Stimulated activated CD4-positive, alpha-beta T cell treated with anti-CD3 and anti-CD28 coated beads, Interleukin-12 subunit alpha, Interleukin-12 subunit beta, amount 100 ng/mL, for 48 hours (primary cell): ENCODE results near the gene MAP7D1.
"Not testable (repeated sequence)": the region's sequence is repeated elsewhere in the genome, so short reads cannot be mapped to it uniquely, and the experiment has no call there.

Experiments used
- DNase-seq, 3 donors: peaks; one replicate each; pipeline ENCODE4 v3.0.0-alpha.2; 2020; ENCODE audit warnings: low read depth in 2 of 3, low spot score in 1 of 3

Gene MAP7D1

DNA sequence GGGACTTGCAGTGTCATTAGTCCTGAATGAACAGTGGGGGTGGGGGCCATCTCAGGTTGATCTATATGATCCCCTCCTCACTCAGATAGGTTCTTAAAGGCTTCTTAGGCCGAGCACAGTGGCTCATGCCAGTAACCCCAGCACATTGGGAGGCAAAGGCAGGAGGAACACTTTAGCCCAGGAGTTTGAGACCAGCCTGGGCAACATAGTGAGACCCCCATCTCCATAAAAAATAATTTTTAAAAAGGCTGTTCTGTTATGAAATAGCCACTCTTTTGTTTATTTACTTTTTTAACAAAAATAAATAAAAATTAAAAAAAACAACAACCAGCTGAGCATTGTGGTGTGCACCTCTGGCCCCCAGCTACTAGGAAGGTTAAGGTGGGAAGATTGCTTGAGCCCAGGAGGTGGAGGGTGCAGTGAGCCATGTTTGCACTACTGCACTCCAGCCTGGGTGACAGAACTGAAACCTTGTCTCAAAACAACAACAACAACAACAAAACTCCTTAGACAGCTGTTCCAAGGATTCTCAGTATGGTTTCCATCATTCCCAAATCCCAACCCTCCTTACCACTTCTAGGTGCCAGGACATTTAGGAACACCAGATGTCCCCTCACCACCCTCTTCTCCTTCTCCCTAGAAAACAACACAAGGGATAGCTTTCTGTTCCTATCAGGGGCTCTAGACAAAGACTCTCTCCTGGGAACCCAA is 4.7 kb upstream of the MAP7D1 start:
- DNase-seq: no peak

DNA sequence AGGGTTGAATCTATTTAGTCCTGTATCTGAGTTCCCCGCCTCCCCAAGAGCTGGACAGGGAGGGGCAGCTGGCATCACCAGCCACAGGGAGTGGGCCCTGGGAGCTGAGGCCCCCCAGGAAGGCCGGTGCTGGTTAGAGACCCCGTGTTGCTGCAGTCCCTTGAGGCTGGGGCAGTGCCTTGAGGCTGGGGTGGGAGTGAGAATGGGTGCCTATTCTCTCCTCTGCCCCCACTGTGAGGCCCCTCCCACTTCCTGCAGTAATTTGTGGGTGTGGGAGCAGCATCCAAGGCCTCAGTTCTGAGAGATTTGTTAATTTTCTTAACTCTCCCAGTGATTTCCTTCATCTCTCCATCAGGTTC is 4.1 kb upstream of the MAP7D1 start:
- DNase-seq: no peak

DNA sequence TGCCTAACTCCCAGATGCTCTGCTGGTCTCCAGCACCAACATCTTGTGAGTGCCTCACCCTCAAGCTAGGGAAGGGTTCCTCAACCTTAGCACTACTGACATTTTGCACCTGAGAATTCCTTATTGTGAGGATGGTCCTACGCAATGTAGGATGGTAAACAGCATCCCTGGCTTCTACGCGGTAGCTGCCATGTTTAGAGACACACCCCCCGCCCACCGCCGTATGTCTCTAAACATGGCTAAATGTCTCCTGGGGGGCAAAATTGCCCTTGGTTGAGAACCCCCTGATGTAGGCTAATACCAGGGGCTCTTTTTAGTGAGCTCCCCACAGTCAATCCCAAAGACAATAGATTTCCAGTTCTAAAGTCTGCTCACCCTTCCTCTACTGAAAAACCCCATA is 2.5 kb upstream of the MAP7D1 start:
- DNase-seq: no peak

DNA sequence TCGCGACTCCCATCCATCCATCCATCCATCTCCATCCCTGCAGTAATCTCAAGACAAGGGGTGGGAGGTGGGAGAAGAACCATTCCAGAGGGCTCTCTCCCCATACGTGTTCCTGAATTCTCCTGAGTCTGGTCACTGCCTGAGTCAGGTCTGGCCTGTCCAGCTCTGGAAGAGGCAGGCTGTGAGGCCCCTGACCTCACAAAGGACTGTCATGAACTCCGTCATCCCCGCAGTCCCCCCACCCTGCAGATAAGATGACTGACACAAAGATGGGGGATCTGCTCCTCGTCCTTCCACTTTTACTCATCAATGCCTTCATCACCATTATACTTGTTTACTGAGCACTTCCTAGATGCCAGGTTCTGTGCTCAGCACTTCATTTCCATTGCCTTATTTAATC is 1.6 kb upstream of the MAP7D1 start:
- no peak for DNase-seq

DNA sequence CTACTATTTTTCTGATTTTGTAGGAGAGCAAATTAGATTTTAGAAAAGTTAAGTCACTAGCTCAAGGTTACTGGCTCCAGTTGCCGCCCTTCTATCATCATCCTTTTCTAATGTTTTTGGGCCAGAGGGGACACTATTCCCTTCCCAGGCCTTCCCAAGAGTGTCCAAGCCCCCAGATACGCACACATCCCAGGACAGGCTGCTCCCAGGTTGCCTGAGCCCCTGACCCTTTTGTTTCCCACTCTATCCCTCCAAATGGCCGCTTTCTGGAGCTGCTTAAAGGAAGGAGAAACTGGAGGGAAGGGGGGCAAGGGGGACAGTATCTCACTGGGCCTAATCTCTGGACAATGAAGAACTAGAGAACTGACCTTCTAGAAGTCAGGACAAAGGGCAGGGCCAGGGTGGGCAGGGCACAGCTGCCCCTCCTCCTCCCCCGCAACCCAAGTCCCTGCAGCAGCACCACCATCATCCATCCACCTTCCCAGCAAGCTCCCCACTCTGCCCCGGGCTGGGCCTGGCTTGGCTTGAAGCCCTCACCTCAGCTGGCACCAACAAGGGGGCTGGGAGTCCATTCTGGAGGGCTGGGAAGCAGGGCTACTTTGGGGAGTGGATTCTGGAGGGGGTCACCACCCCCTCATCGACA is 1.1 kb upstream of the MAP7D1 start:
- DNase-seq: no peak

DNA sequence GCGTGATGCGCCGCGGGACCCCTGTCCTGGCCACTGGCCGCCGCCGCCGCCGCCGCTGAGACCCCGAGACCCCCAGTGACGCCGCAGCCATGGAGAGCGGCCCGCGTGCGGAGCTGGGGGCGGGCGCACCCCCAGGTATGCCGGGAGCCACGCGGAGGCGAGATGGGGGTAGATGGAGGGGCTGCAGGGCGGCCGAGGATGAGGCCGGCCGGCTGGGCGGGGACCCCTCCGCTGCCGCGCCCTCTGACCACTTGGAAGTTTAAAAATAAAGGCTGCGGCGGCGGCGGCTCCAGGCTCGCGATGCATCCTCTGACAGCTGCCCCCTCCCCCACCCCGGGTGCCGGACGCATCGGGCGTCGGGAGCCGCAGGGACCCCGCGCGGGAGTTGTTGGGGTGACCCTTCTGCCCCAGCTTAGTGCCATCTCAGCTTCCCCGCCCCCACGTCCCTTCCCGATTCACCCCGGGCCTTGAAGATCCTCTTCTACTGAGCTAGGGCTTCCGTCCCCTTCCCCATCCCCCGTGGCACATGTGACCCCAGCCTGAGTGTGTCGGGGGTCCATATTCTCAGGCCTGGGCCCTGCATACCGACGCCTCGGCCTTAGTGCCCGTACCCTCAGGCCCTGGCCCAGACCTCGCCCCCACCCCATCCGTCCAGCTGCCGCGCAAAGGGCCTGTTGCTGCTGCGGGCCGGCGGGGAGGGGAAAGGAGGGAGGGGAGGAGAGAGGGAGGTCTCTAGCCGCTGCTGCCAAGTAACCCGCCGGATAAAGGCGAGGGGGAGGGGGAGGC is 562 bp downstream of the MAP7D1 start:
- DNase-seq: peak in 1 of 3 donors; percentile 64

DNA sequence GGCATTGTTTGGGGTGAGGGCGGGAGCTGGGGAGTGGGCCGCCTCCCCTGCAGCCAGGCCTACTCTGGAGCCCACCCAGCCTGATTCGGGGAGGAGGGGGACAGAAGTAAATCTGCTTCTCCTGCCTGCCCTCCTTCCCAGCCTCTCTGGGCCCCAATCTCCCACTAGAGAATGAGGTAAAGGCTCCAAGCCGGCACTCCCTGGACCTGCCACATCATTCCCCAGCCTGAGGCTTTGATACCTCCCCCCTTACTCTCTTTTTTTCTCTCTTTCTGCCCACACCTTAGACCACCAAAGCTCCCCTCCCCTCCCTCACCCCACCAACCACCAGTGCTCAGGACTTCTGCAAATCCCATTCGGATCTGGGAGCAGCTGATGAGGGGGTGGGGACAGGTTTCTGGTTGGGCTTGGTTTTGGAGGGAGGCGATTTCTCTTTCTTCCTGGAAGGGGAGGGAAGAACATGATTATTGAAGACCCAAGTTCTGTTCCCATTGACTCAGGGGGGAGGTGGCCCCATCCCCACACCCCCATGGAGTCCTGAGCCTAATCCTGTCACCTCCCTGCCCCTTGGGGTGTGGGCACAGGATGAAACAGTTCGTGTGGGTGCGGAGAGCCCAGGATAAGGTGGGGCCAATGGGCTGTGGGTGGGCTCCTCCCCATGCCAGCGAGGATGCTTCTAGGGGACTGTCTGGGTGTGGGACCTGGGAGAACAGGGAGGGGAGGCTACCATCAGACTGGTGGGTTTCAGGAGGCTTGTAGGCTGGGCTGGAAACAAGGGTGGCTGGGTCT is 1.3 kb downstream of the MAP7D1 start:
- DNase-seq: no peak

DNA sequence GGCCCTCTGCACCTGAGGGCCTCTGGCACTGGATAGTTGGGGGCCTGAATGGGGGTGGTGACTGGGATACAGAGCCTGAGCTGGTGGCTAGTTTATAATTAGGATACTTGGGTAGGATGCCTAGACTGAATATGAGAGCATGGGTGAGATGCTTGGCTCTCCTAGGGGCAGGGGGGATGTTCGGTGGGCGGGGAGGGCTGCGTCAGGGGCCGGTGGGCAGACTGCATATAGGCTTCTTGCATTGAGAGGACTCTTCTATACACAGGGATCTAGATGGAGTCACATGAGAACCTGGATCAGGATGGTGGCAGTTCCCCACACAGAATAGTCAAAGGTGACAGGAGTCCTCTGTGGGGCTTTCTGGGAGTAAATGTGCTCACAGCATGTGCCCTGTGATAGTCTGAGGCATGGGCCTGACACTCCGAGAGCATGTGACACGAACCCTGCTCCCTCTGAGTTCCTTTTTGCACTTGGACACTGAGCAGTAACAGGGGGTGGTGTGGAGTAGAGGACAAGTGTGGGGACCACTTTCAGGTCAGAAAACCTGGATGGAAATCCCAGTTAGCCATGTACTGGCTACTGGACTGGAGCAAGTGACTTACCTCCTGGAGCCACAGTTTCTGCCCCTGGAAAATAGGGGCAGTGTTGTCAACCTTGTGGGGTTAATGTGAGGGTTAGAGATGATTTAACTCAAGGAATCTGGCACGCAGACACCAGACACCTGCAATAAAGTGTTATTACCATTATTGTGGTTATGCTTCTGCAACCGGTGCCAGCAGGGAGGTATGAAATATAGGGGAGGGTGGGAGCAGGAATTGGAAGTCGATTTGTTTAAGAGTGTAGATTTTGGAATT is 2.2 kb downstream of the MAP7D1 start:
- no peak for DNase-seq

DNA sequence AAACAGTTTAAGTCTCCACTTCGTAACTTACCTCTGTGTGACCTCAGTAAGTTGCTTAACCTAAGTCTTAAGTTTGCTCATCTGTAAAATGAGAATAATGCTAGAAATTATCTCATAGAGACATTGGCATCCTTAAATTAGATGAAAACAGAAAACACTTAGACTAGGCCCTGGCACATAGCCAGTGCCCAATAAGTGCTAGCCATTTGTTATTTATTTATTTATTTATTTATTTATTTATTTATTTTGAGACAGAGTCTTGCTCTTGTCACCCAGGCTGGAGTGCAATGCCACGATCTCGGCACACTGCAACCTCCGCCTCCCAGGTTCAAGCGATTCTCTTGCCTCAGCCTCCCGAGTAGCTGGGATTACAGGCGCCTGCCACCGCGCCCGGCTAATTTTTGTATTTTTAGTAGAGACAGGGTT is 2.9 kb downstream of the MAP7D1 start:
- DNase-seq: not testable (repeated sequence)

DNA sequence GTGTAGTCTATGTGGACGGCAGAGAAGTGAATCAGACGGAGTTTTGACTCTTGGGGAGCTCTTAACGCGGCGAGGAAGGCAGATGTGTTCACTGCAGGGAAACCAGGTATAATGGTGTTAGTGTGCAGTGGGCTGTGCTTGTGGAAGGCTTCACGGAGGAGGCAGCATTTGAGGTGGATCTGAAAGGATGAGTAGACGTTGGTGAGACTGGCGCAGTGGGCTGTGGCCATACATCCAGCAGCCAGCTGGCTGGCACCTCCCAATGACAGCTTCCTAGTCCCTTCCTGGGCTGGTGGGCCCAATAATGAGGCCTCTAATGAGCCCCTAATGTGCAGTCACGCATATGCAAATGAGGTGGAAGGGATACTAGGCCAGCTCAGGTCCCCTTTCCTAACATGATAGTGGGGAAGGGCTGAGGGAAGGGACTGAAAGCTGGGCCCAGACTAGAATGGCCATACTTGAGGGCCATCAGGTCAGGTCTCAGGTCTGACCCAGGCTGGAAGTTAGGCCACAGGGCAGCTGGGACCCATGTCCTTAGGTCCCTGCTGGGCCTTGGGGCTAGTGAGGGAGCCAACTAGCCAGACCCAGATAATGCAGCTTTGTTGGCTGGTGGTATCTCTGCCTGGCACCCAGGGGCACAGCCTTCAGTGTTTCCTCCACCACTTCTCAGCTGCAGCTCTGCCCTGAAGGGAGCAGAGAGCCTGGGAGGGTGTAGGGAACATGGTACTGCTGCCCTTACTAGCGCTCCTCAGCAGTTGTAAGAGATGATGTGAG is 3.8 kb downstream of the MAP7D1 start:
- no peak for DNase-seq

DNA sequence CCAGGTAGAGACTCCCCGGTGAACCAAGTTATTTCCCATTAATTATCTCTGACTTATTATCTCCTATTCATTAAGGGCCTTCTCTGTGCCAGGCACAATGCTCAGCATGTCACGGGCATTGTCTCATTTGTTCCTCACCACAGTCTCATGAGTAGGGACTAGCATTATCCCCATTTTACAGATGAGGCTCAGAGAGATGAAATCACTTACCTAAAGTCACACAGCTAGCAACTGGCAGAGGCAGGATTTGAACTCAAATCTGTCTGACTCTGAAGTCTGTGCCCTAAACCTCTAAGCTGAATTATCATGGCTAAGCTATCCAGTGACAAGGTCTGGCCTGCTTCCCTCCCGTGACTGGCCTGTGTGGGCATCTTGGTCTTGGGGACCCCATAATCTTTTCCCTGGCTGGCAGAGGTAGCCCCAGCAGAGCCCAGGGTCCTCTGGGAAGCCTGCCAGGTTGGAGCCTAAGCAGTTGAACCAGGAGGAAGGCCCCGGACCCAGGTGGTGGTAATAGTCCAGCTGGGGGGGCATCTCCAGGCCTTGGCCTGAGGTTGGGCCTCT is 4.5 kb downstream of the MAP7D1 start:
- DNase-seq: no peak

DNA sequence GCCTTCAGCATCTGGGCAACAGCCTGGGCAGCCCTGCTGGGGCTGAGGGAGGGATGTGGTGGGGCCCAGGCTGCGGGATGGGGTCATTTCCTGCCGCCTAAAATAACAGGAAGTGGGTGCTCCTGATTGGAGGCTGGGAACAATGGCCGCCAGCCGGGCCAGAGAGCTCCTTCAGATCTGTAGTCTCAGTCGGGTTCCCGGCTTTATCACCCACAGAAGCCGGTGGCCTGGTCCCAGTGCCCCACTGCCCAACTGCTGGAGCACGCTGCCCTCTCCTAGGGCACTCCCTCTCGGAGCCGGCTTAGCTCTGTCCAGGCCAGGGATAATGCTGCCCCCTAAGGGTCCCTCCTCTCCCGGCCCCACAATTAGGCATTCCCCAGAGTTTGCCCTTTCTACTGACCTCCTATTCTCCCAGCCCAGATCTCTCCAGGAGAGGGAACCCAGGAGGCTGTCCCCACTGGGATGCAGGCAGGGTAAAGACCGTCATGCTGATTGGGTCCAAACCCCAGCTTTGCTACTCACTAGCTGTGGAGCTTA is 5.1 kb downstream of the MAP7D1 start:
- peak in 2 of 3 donors; percentile 71 for DNase-seq

DNA sequence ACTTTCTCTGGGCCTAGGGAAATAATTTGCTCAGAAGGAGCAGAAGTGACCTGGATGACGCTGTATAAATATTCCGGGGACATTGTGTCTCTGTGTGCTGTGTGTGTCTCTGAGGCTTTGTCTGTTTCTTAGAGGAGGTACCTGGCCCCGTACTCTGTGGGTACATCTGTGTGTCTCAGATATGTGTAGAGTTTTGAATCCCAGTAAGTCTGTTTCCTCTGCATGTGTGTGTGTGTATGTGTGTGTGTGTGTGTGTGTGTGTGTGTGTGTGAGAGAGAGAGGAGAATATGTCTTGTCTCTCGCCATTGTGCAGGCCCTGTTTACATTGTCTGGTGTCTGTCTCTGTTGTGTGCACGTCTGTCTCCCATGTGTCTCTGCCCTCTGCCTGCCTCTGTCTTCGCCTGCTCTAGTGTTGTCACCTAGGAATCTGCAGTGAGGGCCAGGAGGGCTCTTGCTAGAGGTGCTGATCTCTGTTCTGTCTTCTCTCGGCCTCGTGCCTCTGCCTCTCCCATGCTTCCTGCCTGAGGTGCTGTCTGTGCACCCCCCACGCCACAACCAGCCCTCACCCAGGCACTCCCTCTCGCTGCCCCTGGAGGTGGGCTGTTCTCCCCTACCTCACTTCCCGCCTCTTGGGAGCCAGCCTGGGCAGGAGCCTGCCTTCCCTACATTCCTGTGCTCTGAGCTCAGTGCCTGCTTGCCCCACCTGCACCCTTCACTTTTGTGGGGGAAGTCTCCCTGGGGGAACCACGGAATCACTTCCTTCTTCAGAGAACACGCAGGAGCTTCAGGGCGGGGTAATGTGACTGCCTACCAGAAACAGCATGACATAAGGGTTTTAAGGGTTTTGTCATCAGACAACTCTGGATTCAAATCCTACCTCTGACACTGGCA is 5.9 kb downstream of the MAP7D1 start:
- DNase-seq: no peak

DNA sequence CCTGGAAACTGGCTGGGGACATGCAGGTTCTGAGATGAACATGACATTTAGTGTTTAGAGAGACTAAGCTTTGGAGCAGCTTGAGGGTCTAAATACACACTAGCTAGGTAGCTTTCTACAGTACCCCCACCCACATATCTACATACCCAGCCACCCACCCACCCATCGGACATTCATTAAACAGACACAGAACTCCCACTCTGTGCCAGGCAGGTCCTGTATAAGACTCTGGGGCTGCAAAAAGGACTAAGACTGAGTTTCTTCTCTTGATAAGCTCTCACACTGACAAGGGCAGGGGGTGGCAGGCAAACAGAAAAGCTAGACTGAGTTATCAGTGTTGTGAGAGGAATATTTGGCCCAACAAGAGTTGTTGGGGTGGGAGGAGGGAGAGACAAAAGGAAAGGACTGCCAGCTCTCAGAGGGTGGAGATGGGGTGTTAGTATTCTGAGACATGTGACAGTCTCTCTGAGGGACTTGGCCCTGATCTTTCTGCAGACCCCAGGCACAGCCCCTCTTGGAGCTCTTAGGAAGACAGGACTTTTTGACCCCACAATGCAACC is 6.8 kb downstream of the MAP7D1 start:
- no peak for DNase-seq

DNA sequence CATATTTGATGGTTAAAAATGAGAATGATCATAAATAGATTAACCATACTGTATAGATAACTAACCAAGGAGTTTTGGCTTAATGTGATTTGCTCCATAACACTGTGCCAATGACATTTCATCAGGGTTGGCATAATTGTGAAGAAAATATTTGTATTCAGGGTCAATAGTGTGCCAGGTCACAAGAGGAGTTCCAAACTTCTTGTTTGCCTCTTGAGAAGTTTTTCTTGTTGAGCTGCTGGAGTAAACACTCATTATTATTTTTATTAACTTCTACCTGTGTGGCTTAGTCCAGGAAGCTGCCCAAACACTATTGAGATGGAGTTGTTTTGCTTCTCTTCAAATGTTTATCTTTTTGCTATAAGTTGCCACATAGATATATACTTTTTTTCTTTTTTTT is 7.5 kb downstream of the MAP7D1 start:
- no peak for DNase-seq

DNA sequence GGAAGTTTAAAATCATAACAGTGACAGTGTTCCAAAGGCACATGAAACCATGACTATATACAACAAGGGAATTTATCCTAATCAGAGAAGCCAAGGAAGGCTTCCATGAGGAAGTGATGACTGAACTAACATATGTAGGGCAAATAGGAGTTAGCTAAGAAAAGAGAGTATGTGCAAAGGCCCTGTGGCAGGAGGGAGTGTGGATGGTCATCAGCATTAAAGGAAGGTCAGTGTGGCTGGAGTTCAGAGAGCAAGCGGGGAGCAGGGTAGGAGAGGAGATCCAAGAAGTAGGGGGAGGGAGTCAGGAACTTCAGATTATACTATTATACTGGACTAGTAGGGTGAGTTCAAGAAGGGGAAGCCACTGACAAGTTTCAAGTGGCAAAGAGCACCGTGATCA is 8.4 kb downstream of the MAP7D1 start:
- no peak for DNase-seq

DNA sequence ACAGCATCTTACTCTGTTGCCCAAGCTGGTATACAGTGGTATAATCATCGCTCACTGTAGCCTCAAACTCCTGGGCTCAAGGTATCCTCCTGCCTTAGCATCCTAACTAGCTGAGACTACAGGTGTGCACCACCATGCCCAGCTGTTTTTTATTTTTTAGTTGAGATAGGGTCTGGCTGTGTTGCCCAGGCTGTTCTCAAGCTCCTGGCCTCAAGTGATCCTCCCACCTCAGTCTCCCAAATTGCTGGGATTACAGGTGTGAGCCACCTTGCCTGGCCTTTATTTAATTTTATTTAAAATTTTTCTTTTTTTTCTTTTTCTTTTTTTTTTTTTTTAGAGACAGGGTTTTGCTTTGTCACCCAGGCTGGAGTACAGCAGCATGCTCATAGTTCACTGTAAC is 9.2 kb downstream of the MAP7D1 start:
- no peak for DNase-seq

DNA sequence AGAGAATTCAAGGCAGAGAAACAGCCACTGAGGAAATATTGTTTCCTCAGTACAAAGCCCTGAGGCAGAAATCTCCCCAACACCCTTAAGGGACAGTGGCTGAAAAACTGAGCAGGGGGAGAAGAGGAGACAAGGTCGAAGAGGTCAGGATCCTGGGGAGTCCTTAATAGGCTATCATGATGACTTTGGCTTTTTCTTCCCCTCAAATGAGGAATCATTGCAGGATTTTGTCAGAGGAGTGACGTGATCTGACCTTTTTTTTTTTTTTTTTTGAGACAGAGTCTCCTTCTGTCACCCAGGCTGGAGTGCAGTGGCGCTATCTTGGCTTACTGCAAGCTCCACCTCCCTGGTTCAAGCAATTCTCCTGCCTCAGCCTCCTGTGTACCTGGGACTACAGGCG is 10.2 kb downstream of the MAP7D1 start:
- no peak for DNase-seq
